Sigmoid colon (tissue), 4 donors: ENCODE results near the gene MDP1.

ENCODE experiments used
- CTCF ChIP-seq, 4 experiments: fragments of 450-650 bp in 3 of 4; fragments of 200-600 bp in 1 of 4; IDR thresholded peaks; one replicate each; pipeline ENCODE4 v1.5.1; 2016 to 2019; ENCODE audit warnings: antibody characterized with exemption in 4 of 4, mild to moderate bottlenecking in 3 of 4, moderate library complexity in 2 of 4
- EP300 ChIP-seq, 4 donors: sonication (generic); formaldehyde crosslinking; IDR thresholded peaks; one replicate each; pipeline ENCODE4 v1.6.1; 2017; ENCODE audit warnings: antibody characterized with exemption in 4 of 4
- POLR2AphosphoS5 ChIP-seq, 4 donors: sonication (generic); formaldehyde crosslinking; IDR thresholded peaks; one replicate each; pipeline ENCODE4 v1.6.1; 2017; ENCODE audit warnings: antibody characterized with exemption in 4 of 4

DNA sequence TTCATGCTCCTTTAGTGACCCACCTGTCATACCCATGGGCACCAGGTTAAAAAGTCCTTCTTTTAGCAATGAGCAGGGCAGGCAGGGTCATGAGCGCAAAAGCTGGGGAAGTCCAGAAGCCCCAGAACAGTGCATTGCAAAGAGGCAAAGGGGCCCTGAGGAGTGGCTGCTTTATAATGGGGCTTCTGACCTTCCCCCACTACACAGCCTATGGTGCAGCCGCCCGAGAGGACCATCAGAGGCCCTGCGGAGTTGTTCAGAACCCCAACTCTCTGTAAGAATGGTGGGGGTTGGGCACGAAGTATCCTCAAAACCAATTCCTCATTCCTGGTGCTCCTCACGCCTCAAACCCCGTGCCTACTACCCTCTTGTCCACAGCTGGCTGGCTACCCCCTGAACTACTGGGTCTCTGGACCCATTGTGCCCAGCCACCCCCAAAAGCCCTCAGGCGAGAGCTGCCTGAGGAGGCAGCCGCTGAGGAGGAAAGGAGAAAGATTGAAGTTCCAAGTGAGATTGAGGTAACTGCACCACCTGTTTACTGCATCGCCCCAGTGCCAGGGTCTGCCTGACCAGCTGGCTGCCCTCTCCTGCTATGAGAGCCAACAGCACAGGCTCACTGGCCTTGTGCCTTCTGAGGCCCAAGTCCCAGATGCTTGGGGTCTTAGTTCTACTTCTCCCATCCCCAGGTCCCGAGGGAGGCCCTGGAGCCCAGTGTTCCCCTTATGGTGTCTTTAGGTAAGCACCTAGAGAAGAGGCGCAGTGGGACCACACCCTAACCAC lies 37.3 kb downstream of the MDP1 start:
- TF ChIP-seq CTCF (IDR thresholded peaks at IDR 0.05): no peak
- TF ChIP-seq POLR2AphosphoS5 (IDR thresholded peaks at IDR 0.05): no peak
- no peak for TF ChIP-seq EP300 (IDR thresholded peaks at IDR 0.05)
